Activated T-helper 1 cell treated with anti-CD3 and anti-CD28 coated beads, Interleukin-2, amount 50 U/mL, for 16 hours (primary cell): ENCODE results near the gene TIGIT.

Experiments
- DNase-seq, 2 donors: peaks; one replicate each; pipeline ENCODE4 v3.0.0-alpha.2; 2020; ENCODE audit warnings: low read depth in 1 of 2, low spot score in 1 of 2

TIGIT gene

GRCh38 chr3:114351123-114351821 is 57.4 kb downstream of the TIGIT start:
- no peak for DNase-seq

- no peak for DNase-seq
Observed at GRCh38 chr3:114351822-114352145, 58.0 kb downstream of the TIGIT start.

- no peak for DNase-seq
Observed at GRCh38 chr3:114355653-114356052, 61.8 kb downstream of the TIGIT start.

GRCh38 chr3:114356066-114356465 is 62.2 kb downstream of the TIGIT start:
- DNase-seq, result no peak

GRCh38 chr3:114356525-114356924 is 62.7 kb downstream of the TIGIT start:
- no peak for DNase-seq
